ENCODE results near the gene TAF15. TPM values are rescaled to one million over a fixed set of nuclear protein-coding genes. Genes with fewer than 3 reads are reported as not detected.

The TAF15 gene
- total RNA-seq, 4 donors from 2014 or later = 33.2 to 80.2 (median 64.0) TPM

DNA sequence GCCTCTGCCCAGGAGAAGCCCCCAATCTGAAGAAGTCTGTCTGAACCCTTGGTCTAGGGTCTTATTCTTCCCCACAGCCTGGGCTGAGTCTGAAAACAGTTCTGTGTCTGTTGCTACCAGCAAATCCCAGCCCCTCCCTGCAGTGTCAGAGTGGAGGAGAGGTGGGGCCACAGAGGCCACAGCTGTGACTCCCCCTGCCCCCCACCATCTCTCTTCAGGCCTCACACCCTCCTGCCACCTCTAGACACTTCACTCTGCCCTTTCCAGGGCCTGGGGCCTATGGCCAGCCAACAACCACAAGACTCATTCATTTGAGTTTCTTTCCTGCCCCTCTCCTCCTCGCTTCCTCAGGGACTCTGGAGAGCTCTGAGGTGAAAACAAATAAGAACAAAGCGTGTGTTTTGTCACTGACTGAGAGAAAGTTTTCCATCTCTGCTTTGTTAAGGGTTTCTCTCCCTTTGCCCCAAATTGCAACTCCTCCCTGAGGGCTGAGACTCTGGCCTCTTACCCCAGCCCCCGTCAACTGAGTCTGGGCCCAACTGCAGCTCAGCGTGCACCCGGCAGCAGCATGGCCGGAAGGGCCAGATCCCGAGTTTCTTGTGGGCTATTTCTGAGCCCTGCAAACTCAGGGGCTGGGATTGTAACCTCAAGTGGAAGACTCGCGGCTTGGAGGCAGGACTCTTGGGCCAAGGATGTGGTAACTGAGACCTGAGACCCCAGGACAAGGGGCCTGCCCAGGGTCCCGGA, 35.4 kb upstream of the TAF15 start:
- ATAC-seq (ENCODE audit: low FRiP score) = peak; percentile 17
- DNase-seq (ENCODE audit: low spot score) = no peak
- TF ChIP-seq CTCF (IDR thresholded peaks at IDR 0.05) = no peak

- no peak for TF ChIP-seq CTCF (IDR thresholded peaks at IDR 0.05)
- ATAC-seq (ENCODE audit: low FRiP score) = peak; percentile 51
- no peak for DNase-seq (ENCODE audit: low spot score)
These were observed 34.8 kb upstream of the TAF15 start for GRCh38 chr17:35774499-35774898.

- no peak for TF ChIP-seq CTCF (IDR thresholded peaks at IDR 0.05)
- ATAC-seq (ENCODE audit: low FRiP score) (no peak), DNase-seq (ENCODE audit: low spot score) (no peak)
These were observed 34.2 kb upstream of the TAF15 start for GRCh38 chr17:35775039-35775438.

DNA sequence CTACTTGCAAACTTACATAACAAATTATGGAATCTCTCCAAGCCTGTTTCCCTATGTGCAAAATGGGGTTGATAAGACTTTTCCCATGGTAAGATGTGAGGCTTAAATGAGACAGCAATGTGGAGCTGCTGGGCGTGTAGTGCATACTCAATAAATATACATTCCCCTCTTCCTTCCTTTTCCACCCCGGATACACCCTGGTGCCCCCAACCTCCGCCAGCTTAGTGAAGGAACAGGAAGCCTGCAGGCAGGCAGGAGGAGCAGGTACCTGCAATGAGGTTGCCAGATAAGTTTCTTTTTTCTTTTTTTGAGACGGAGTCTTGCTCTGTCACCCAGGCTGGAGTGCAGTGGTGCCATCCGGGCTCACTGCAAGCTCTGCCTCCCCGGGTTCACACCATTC, 33.7 kb upstream of the TAF15 start:
- no peak for TF ChIP-seq CTCF (IDR thresholded peaks at IDR 0.05)
- DNase-seq (ENCODE audit: low spot score) = no peak
- ATAC-seq (ENCODE audit: low FRiP score) = no peak

DNA sequence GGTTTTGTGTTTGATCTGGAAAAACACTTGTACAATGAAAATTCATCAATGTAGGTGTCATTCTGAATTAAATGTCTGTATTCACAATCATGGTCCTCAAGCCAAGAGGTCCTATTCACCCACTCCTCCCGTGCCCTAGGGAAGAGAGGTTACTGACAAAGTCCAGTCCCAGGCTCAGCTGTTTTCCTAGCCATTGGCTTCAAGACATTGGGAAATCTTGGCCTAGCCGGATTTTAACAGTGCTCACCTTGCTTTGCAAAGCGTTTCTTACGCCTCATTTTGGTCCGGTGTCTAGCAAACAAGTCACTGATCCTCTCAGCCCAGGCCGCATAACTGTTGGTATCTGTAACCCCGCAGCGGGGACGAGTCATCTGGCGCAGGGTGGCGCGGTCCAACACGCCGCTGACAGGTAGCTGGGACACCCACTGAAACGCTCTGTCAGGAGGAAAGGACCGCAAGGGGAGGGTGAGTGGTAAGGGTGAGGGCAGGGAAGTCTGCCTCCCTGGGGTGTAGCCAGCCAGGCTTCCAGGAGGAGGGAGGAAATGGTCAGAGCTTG, 30.6 kb upstream of the TAF15 start:
- no peak for ATAC-seq (ENCODE audit: low FRiP score)

DNA sequence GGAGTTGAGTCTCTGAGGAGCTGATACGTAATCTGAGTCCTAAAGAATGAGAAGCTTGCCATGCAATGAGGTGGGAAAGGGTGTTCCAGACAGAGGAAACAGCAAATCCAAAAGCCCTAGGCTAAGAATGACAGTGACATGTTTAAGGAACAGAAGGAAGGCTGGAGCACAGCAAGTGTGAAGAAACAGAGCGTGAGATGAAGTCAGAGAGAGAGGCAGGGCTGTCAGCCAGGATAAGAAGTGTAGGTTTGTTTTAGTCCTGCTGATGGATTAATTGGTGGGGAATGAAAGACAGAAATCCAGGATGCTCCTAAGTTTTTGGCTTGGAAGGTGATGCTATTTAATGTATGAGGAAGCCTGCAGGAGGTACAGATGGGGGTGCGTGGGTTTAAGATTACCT, 28.3 kb upstream of the TAF15 start:
- ATAC-seq (ENCODE audit: low FRiP score) = no peak
- no peak for TF ChIP-seq CTCF (IDR thresholded peaks at IDR 0.05)

More for the DNA sequence above, 30.6 kb upstream of the TAF15 start:
- no peak for DNase-seq (ENCODE audit: low spot score)
- no peak for TF ChIP-seq CTCF (IDR thresholded peaks at IDR 0.05)

GRCh38 chr17:35784895-35785294, 24.4 kb upstream of the TAF15 start:
- ATAC-seq (ENCODE audit: low FRiP score) (no peak), DNase-seq (ENCODE audit: low spot score) (no peak)
- TF ChIP-seq CTCF (IDR thresholded peaks at IDR 0.05) = no peak

More for the DNA sequence above, 28.3 kb upstream of the TAF15 start:
- no peak for DNase-seq (ENCODE audit: low spot score)
